Activated CD4-positive, alpha-beta T cell treated with anti-CD3 and anti-CD28 coated beads, Interleukin-10, Interleukin-2, amounts not matched to agents 100 ng/mL and 50 ng/mL, durations not matched to agents 16 hours and 8 hours (primary cell): ENCODE data around the gene LYST.
"Not testable (repeated sequence)": the region's sequence is repeated elsewhere in the genome, so short reads cannot be mapped to it uniquely, and the experiment has no call there.

Source experiments
- DNase-seq: peaks from one replicate; pipeline ENCODE4 v3.0.0-alpha.2; 2020

The LYST gene

DNA sequence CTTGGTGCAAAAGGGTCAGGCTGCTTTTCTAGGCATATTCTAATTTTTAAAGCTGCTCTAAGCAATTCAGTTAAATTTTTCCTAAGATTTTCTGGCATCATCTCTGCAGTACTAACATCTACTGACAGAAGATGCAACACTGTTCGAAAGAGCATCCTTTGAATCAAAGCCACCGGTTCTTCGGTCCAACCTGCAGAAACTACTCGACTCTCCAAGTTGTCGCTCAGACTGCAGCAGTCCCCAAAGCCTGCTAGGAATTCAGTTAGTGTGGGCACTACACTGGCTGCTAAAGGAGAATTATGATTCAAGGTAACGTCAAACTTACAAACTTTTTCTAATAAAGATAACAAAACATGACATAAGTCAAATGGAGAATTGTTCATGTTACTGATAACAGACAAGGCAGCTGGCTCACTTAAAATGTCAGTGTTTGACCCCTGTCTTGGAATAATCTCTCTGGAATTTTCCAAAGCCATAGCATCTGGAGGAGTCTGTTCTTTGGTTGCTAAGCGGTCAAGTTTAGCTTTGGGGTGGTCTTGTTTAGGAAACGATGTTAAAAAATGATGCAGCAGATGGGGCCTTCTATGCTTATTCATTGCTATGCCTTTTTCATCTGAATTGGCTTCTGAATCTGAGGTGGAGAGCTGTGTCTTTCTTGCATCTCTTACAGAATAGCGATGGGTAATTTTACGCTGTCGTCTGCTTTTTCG lies 56.9 kb downstream of the LYST start:
- no peak for DNase-seq

DNA sequence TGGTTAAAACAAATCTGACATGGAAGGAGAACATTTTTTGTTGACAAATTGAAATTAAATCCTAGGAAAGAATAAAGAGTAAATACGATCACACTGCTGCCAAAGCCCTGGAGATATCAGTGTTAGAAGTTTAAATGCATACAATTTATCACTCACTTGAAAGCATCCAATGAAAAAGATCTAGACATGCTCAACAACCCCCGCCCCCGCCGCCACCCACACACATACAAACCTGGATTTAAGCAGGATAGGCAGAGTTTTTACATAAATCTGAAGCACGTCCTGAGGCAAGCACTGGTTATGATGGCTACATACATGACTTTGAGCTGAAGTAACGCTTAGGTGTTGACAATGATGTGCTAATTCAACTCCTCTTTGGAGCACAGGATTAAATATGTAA lies 58.5 kb downstream of the LYST start:
- DNase-seq, result no peak

DNA sequence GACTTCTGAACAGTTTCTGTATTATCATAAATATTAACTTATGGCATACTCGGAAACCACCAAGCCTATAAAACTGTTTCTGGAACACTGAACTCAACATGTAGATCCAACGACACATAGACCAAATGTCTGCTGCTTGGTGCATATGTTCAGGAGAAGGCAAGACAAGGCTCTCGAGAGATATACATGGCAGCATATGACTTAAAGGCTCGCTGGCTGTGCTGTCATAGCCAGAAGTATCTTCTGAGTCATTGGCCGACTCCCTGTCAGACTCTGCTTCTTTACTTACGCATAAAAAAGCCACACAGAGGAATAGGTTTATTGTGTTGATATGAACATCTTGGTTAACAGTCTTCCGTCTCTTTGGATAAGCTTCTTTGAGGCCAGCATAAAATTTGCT lies 60.6 kb downstream of the LYST start:
- peak; percentile 43 for DNase-seq

GRCh38 chr1:235802573-235803346 lies 63.9 kb downstream of the LYST start:
- peak; percentile 17 for DNase-seq

GRCh38 chr1:235799264-235799663 lies 67.4 kb downstream of the LYST start:
- DNase-seq, result peak; percentile 2

DNA sequence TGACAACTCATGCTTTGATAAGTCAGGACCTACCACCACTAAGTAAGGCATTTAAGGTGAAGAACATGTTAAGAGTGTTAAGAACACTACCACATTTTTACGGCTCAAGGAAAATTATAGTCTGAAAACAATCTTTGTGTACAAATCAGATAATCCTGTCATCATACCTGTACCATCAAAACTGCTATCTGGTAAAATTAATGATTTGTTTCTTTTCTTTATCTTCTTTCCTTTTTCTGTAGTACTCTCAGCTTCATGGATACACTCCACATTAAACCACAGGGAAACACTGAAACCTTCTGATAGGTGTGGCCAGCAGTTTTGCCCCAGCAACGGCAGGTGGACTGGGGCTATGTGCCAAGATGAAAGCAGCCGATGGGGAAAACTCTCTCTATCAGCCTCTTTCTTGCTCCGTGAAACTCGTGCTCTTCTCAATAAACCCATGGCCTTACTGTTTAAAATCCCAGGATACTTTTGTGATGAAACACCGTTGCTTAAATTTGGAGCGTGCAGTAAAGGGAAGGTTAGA lies 75.1 kb downstream of the LYST start:
- DNase-seq, result no peak

GRCh38 chr1:235790123-235790522 lies 76.6 kb downstream of the LYST start:
- no peak for DNase-seq

- DNase-seq, result not testable (repeated sequence)
Measured at GRCh38 chr1:235786227-235786898, 80.3 kb downstream of the LYST start.

GRCh38 chr1:235784950-235785349 lies 81.8 kb downstream of the LYST start:
- no peak for DNase-seq

GRCh38 chr1:235783148-235783776 lies 83.4 kb downstream of the LYST start:
- DNase-seq, result peak; percentile 33

- DNase-seq, result no peak
Measured at GRCh38 chr1:235782601-235783000, 84.1 kb downstream of the LYST start.

- DNase-seq, result no peak
Measured at GRCh38 chr1:235781807-235782206, 84.9 kb downstream of the LYST start.

GRCh38 chr1:235779770-235780169 lies 86.9 kb downstream of the LYST start:
- DNase-seq, result no peak

GRCh38 chr1:235776396-235776795 lies 90.3 kb downstream of the LYST start:
- DNase-seq, result no peak

- no peak for DNase-seq
Measured at GRCh38 chr1:235775246-235775860, 91.4 kb downstream of the LYST start.

DNA sequence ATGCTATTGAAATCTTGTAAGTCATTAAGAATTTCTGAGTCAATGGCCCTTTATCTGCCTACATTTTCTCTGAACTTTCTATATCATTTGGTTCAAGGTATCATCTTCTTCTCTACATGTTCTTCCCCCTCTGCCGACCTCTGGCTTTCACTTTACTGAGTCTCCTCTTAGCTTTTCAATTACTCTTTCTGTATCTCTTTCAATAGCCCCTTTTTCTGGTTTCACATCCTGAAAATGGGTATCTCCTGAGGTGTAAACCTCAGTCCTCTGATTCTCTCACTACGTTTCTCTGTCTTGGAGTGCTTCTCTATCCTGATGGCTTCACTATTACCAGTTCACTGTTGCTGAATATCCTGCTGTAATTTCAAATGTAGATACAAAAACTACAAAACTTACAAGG lies 98.9 kb downstream of the LYST start:
- DNase-seq, result no peak

- DNase-seq, result no peak
Measured at GRCh38 chr1:235766794-235767285, 99.9 kb downstream of the LYST start.

DNA sequence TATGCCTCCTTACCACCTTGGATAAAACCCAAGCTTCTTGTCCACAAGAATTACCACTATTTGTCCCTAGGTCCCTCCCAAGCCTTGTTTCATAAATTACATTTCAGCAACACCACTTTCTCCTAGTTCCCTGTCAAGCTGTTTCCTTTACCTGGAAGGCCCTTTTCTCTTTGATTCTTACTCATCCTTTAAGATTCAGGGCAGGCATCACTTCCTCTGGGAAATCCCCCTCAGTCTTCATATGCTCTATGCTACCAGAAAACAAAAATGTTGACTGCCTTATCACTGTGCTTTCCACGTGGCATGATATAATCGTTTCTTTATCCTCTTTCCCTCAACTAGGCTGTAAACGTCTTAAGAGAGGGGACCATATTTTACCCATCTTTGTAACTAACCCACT lies 102.7 kb downstream of the LYST start:
- peak; percentile 66 for DNase-seq

- no peak for DNase-seq
Measured at GRCh38 chr1:235759336-235759735, 107.4 kb downstream of the LYST start.

DNA sequence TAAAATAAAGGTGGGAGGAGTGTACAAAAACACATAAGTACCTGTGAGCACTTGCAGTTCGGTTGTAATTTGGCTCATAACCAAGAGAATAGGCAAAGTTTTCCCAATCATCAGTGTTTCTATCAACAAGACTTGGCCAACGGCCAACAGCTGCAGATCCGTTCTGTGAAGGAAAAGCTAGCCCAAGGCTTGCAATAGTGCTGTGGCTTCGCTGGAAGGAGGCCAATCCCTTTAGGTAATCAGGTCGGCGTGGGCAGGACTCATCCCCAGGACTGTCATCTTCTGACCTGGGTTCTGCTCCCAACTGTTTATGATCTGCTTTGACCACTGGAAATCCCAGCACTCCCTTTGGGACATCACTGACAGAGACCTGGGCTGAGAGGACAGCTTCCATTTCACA lies 107.8 kb downstream of the LYST start:
- DNase-seq, result no peak

DNA sequence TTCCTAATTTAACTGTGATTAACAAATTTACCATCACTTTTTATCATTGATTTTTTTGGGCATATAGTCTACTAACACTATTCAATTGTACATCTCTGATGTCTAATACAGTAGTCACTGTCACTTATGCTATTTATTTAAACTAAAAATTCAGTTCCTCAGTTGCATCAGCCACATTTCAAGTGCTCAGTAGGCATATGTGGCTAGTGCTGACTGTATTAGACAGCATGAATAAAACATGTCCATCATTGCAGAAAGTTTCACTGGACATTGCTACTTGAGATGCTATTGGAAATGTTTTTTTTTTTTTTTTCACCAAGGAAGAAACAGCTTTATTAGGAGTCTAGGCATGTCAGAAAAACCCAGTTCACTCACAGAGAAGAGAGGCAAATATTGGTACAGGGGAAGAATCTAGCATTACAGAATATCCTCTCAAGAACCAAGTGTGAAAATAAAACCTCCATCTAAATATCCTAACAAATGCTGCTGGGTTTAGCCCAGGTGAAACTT lies 109.1 kb downstream of the LYST start:
- DNase-seq, result no peak

- not testable (repeated sequence) for DNase-seq
Measured at GRCh38 chr1:235754186-235754585, 112.5 kb downstream of the LYST start.
